K562 (cell line): Measurements from ENCODE around the gene RNF114. TPM values are rescaled to one million over a fixed set of nuclear protein-coding genes. Genes with fewer than 3 reads are reported as not detected.
A peak's percentile ranks its signal among the peaks of the same experiment; 100 is the strongest.

Experiments used
- CAMTA2 ChIP-seq: fragments of 250-450 bp; sonication (Bioruptor Pico); conservative IDR thresholded peaks from 2 replicates; pipeline ENCODE4 v1.5.1; 2022
- EHMT2 ChIP-seq: fragments of 450-650 bp; IDR thresholded peaks from 2 replicates; pipeline ENCODE4 v1.6.1; 2018; ENCODE audit warnings: antibody characterized with exemption
- ELF1 ChIP-seq: fragments of 200-800 bp; sonication (Bioruptor generic); IDR thresholded peaks from 2 replicates; pipeline ENCODE4 v1.6.1; 2016; ENCODE audit warnings: missing genetic modification characterization, missing compliant biosample characterization
- FOXJ2 ChIP-seq: fragments of 200-800 bp; sonication (Bioruptor generic); IDR thresholded peaks from 2 replicates; pipeline ENCODE4 v1.6.1; 2016; ENCODE audit warnings: missing genetic modification characterization, missing compliant biosample characterization
- GABPB2 ChIP-seq: fragments of 250-450 bp; sonication (Bioruptor Pico); conservative IDR thresholded peaks from 2 replicates; pipeline ENCODE4 v1.5.1; 2021; ENCODE audit warnings: mild to moderate bottlenecking
- HMGXB4 ChIP-seq: sonication (generic); formaldehyde crosslinking; IDR thresholded peaks from 2 replicates; pipeline ENCODE4 v1.8.1; 2023; ENCODE audit warnings: mild to moderate bottlenecking, missing genetic modification reagents
- MEIS2 ChIP-seq: fragments of 450-650 bp; IDR thresholded peaks from 2 replicates; pipeline ENCODE4 v1.6.1; 2014; ENCODE audit warnings: mild to moderate bottlenecking; ENCODE audit not compliant: partially characterized antibody
- PHB2 ChIP-seq: fragments of 450-650 bp; IDR thresholded peaks from 2 replicates; pipeline ENCODE4 v1.6.1; 2017; ENCODE audit warnings: low read depth
- RCOR1 ChIP-seq, 2 experiments: IDR thresholded peaks; 2 replicates each; pipeline ENCODE4 v1.6.1; 2012; ENCODE audit warnings: low read depth in 2 of 2, low read length in 2 of 2, borderline replicate concordance in 1 of 2, improper control_type of control experiment in 1 of 2
- SMAD1 ChIP-seq: fragments of 150-350 bp; IDR thresholded peaks from 2 replicates; pipeline ENCODE4 v1.6.1; 2014; ENCODE audit warnings: low read length, low read depth; ENCODE audit not compliant: partially characterized antibody
- SRF ChIP-seq, 2 experiments: fragments of 250-450, 450-650 bp in 1 of 2; sonication (Bioruptor Pico) in 1 of 2; sonication (generic) in 1 of 2; formaldehyde crosslinking; IDR thresholded peaks; 2 replicates each; pipeline versions ENCODE4 v1.5.0 to v1.5.1; 2020 to 2022; ENCODE audit warnings: mild to moderate bottlenecking in 1 of 2, missing genetic modification reagents in 1 of 2
- TEAD4 ChIP-seq, 2 experiments: sonication (generic) in 1 of 2; formaldehyde crosslinking in 1 of 2; IDR thresholded peaks; 2 replicates each; pipeline versions ENCODE4 v1.6.1 to v1.8.0; 2012 to 2022; ENCODE audit warnings: borderline replicate concordance in 1 of 2, inconsistent platforms in 1 of 2, low read length in 1 of 2, mild to moderate bottlenecking in 1 of 2, missing genetic modification reagents in 1 of 2
- TRIM24 ChIP-seq, 2 experiments: fragments of 450-650 bp; IDR thresholded peaks; 2 replicates each; pipeline ENCODE4 v1.6.1; 2016
- XRCC3 ChIP-seq: fragments of 450-650 bp; IDR thresholded peaks from 2 replicates; pipeline ENCODE4 v1.6.1; 2017; ENCODE audit warnings: mild to moderate bottlenecking, moderate library complexity
- YY1 ChIP-seq, 3 experiments: IDR thresholded peaks; 2 replicates each; pipeline ENCODE4 v1.6.1; 2011; ENCODE audit warnings: low read length in 2 of 3, mild to moderate bottlenecking in 2 of 3, moderate library complexity in 2 of 3, borderline replicate concordance in 1 of 3, control low read depth in 1 of 3, low read depth in 1 of 3; ENCODE audit not compliant: insufficient read depth in 3 of 3, insufficient replicate concordance in 2 of 3, control insufficient read depth in 1 of 3, insufficient read length in 1 of 3; ENCODE audit errors: extremely low read depth in 1 of 3
- ZBTB17 ChIP-seq: fragments of 450-650 bp; formaldehyde crosslinking; IDR thresholded peaks from 2 replicates; pipeline ENCODE4 v1.4.0; 2020; ENCODE audit warnings: mild to moderate bottlenecking
- ZBTB7A ChIP-seq: IDR thresholded peaks from 2 replicates; pipeline ENCODE4 v1.6.1; 2011; ENCODE audit warnings: low read depth, mild to moderate bottlenecking, low read length, moderate library complexity, borderline replicate concordance; ENCODE audit not compliant: control insufficient read depth
- ZC3H8 ChIP-seq: fragments of 450-650 bp; IDR thresholded peaks from 2 replicates; pipeline ENCODE4 v1.6.1; 2017
- ZNF124 ChIP-seq: sonication (generic); formaldehyde crosslinking; IDR thresholded peaks from 2 replicates; pipeline ENCODE4 v1.8.1; 2022; ENCODE audit warnings: missing genetic modification reagents
- ZNF165 ChIP-seq: fragments of 250-450 bp; sonication (Bioruptor Pico); IDR thresholded peaks from 2 replicates; pipeline ENCODE4 v1.4.0; 2020; ENCODE audit warnings: borderline replicate concordance
- ZNF449 ChIP-seq: fragments of 250-450 bp; sonication (Bioruptor Pico); IDR thresholded peaks from 2 replicates; pipeline ENCODE4 v1.8.0; 2022; ENCODE audit warnings: moderate library complexity, mild to moderate bottlenecking, inconsistent platforms
- ZNF583 ChIP-seq: fragments of 250-450 bp; sonication (Bioruptor Pico); IDR thresholded peaks from 2 replicates; pipeline ENCODE4 v1.4.0; 2020
- polyA plus RNA-seq, 8 experiments: library from polyadenylated mRNA; depleted of rRNA in 4 of 8; stranded (reverse) in 5 of 8; unstranded in 3 of 8; fragments of >200 nt; fragmentation: Nextera tagmentation in 2 of 8; fragmentation: Illumina TruSeq in 1 of 8; extraction: Ambion mirVana in 2 of 8; extraction: Trizol in 1 of 8; gene quantifications; 2 replicates each; pipeline versions ENCODE4 v1.2.1 to v1.2.3, GENCODE V29; 2011 to 2014; ENCODE audit warnings: inconsistent platforms in 1 of 8, missing spikeins in 1 of 8
- total RNA-seq, 7 experiments: library from RNA; depleted of rRNA in 6 of 7; stranded (reverse); fragments of >200 nt in 6 of 7; fragmentation: Illumina TruSeq in 2 of 7; extraction: Trizol in 2 of 7; gene quantifications; 2 replicates each; pipeline versions ENCODE4 v1.2.1 to v1.2.3, GENCODE V29; 2011 to 2021; ENCODE audit warnings: low replicate concordance in 1 of 7
- TF ChIP-seq, protein P1 (sequence below): sonication (generic); formaldehyde crosslinking; IDR thresholded peaks from 2 replicates; pipeline ENCODE4 v1.8.0; 2022; ENCODE audit warnings: mild to moderate bottlenecking, low read depth, missing genetic modification reagents
- TF ChIP-seq, protein P2 (sequence below): fragments of 450-650 bp; formaldehyde crosslinking; IDR thresholded peaks from 2 replicates; pipeline ENCODE4 v1.4.0; 2022; ENCODE audit warnings: missing genetic modification characterization

The RNF114 gene
- total and polyA plus RNA-seq, 9 of the 15 experiments (the other 6 are each of a cell fraction or from before 2014, with no cell fraction given) = 38.6 to 111 (median 62.6) TPM

DNA sequence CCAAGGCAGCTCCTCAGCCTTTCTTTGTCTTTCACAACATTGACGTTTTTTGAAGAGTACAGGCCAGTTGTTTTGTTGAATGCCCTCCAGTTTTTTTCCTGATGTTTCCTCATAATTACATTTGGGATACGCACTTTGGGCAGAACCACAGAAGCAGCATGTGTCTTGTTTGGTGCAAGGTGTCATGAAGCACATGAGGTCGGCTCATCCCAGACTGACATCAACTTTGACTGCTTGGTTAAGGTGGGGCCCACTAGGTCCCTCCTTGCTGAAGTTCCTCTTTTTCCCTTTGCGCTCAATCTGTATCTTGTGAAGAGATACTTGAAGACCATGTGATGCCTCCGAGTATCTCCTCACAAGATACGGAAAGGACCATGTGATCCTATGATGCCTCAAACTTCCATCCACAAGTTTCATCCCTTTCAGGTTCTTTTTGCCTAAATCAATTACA, 57.1 kb downstream of the RNF114 start (continued):
- TF ChIP-seq HMGXB4 (CRISPR knock-in tag) (no peak), XRCC3 (no peak), ZBTB7A (no peak), ELF1 (tag) (no peak), MEIS2 (peak; percentile 28), TEAD4 (IDR thresholded peaks at IDR 0.05; ENCODE audit: low read length) (peak; percentile 10; the same call in 1 of the 2 replicates), TEAD4 (CRISPR knock-in tag; IDR thresholded peaks at IDR 0.05; ENCODE audit: borderline replicate concordance) (no peak), SMAD1 (no peak), GABPB2 (CRISPR knock-in tag) (no peak), PHB2 (no peak), ZNF124 (CRISPR knock-in tag) (no peak), CAMTA2 (CRISPR knock-in tag) (no peak), ZNF583 (CRISPR knock-in tag) (no peak), FOXJ2 (tag) (no peak), SRF (CRISPR knock-in tag; IDR thresholded peaks at IDR 0.05) (no peak), TRIM24 (IDR thresholded peaks at IDR 0.05) (no peak), ZNF449 (no peak), ZC3H8 (no peak), ZNF165 (CRISPR knock-in tag) (no peak), ZBTB17 (CRISPR knock-in tag) (no peak), YY1 (IDR thresholded peaks at IDR 0.05; ENCODE audit: borderline replicate concordance in 1 of 3, control insufficient read depth in 1 of 3, extremely low read depth in 1 of 3, insufficient read depth in 3 of 3, insufficient read length in 1 of 3, insufficient replicate concordance in 2 of 3, low read depth in 1 of 3, low read length in 2 of 3) (no peak), EHMT2 (peak; percentile 11; the same call in 1 of the 2 replicates), RCOR1 (IDR thresholded peaks at IDR 0.05; ENCODE audit: borderline replicate concordance in 1 of 2, low read depth in 2 of 2, low read length in 2 of 2) (peak in 1 of 2 experiments; percentile 93; a peak in 2 of 4 replicates)
- TF ChIP-seq, protein P1, sequence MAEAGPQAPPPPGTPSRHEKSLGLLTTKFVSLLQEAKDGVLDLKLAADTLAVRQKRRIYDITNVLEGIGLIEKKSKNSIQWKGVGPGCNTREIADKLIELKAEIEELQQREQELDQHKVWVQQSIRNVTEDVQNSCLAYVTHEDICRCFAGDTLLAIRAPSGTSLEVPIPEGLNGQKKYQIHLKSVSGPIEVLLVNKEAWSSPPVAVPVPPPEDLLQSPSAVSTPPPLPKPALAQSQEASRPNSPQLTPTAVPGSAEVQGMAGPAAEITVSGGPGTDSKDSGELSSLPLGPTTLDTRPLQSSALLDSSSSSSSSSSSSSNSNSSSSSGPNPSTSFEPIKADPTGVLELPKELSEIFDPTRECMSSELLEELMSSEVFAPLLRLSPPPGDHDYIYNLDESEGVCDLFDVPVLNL = no peak
- TF ChIP-seq, protein P2, sequence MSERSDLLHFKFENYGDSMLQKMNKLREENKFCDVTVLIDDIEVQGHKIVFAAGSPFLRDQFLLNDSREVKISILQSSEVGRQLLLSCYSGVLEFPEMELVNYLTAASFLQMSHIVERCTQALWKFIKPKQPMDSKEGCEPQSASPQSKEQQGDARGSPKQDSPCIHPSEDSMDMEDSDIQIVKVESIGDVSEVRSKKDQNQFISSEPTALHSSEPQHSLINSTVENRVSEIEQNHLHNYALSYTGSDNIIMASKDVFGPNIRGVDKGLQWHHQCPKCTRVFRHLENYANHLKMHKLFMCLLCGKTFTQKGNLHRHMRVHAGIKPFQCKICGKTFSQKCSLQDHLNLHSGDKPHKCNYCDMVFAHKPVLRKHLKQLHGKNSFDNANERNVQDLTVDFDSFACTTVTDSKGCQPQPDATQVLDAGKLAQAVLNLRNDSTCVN (CRISPR knock-in tag) = no peak
